HEK293 (cell line): ENCODE data around the gene TPCN2.
"Not testable (repeated sequence)": the region's sequence is repeated elsewhere in the genome, so short reads cannot be mapped to it uniquely, and the experiment has no call there.

Experiments used
- CTCF ChIA-PET: fragments of 350-600 bp; formaldehyde crosslinking; extraction: SDS; loops from one replicate; lab custom pipeline; 2021; ENCODE audit warnings: antibody characterized with exemption; lab: Yijun Ruan, JAX
- POLR2A ChIA-PET: fragments of 300-600 bp; formaldehyde crosslinking; extraction: SDS; loops from one replicate; lab custom pipeline; 2020; ENCODE audit warnings: antibody characterized with exemption, inconsistent platforms; lab: Yijun Ruan, JAX
- H3K27ac ChIP-seq: fragments of 200-500 bp; sonication (Bioruptor generic); 2 replicates; pipeline ENCODE4 v1.5.1; 2014; ENCODE audit warnings: low read depth, low read length, control low read depth, inconsistent platforms; ENCODE audit errors: extremely low read depth
- H3K36me3 ChIP-seq, 2 experiments: fragments of 200-500 bp in 1 of 2; sonication (Bioruptor generic) in 1 of 2; 1 replicate in 1 of 2; 2 replicates in 1 of 2; pipeline ENCODE4 v1.5.1; 2014 to 2017; ENCODE audit warnings: inconsistent platforms in 2 of 2, low read length in 2 of 2; ENCODE audit not compliant: control insufficient read depth in 2 of 2, insufficient read depth in 1 of 2
- H3K4me1 ChIP-seq: fragments of 200-500 bp; sonication (Bioruptor generic); 2 replicates; pipeline ENCODE4 v1.5.1; 2014; ENCODE audit warnings: mild to moderate bottlenecking, low read length, inconsistent platforms; ENCODE audit not compliant: control insufficient read depth, insufficient read depth
- H3K4me3 ChIP-seq: 2 replicates; pipeline ENCODE4 v1.5.1; 2011; ENCODE audit warnings: low read depth, mild to moderate bottlenecking, control low read depth, low read length, moderate library complexity
- H3K9me3 ChIP-seq: fragments of 200-500 bp; sonication (Bioruptor generic); 2 replicates; pipeline ENCODE4 v1.5.1; 2014; ENCODE audit warnings: low read depth, low read length, inconsistent platforms; ENCODE audit not compliant: control insufficient read depth, insufficient read depth
- EGR2 ChIP-seq: fragments of 450-650 bp; formaldehyde crosslinking; IDR thresholded peaks from 2 replicates; pipeline ENCODE4 v1.5.1; 2016; ENCODE audit warnings: low read depth, missing biosample characterization, missing genetic modification characterization
- HIC1 ChIP-seq: fragments of 450-650 bp; formaldehyde crosslinking; IDR thresholded peaks from 2 replicates; pipeline ENCODE4 v1.5.1; 2016; ENCODE audit warnings: missing biosample characterization, missing genetic modification characterization
- IKZF3 ChIP-seq: fragments of 450-650 bp; IDR thresholded peaks from 2 replicates; pipeline ENCODE4 v1.5.0; 2018; ENCODE audit warnings: missing biosample characterization, mild to moderate bottlenecking, missing genetic modification characterization, moderate library complexity
- KLF17 ChIP-seq: fragments of 450-650 bp; formaldehyde crosslinking; IDR thresholded peaks from 2 replicates; pipeline ENCODE4 v1.5.1; 2016; ENCODE audit warnings: missing biosample characterization, missing genetic modification characterization
- REPIN1 ChIP-seq: fragments of 450-650 bp; formaldehyde crosslinking; IDR thresholded peaks from 2 replicates; pipeline ENCODE4 v1.5.1; 2017; ENCODE audit warnings: missing biosample characterization, missing genetic modification characterization, low read depth
- SETDB1 ChIP-seq: IDR thresholded peaks from one replicate; pipeline ENCODE4 v1.6.1; 2017; ENCODE audit warnings: mild to moderate bottlenecking, low read length, moderate library complexity, mixed read lengths; ENCODE audit not compliant: insufficient read length
- TRIM28 ChIP-seq: IDR thresholded peaks from 2 replicates; pipeline ENCODE4 v1.6.1; 2011; ENCODE audit warnings: low read length, control low read depth, borderline replicate concordance
- ZBTB17 ChIP-seq: fragments of 450-650 bp; formaldehyde crosslinking; IDR thresholded peaks from 2 replicates; pipeline ENCODE4 v1.5.1; 2016; ENCODE audit warnings: missing biosample characterization, missing genetic modification characterization
- ZBTB49 ChIP-seq: fragments of 450-650 bp; formaldehyde crosslinking; IDR thresholded peaks from 2 replicates; pipeline ENCODE4 v1.5.1; 2016; ENCODE audit warnings: missing biosample characterization, missing genetic modification characterization, low read depth
- ZFHX2 ChIP-seq: fragments of 450-650 bp; formaldehyde crosslinking; conservative IDR thresholded peaks from 2 replicates; pipeline ENCODE4 v1.5.1; 2016; ENCODE audit warnings: missing biosample characterization, missing genetic modification characterization
- ZFP69B ChIP-seq: fragments of 450-650 bp; formaldehyde crosslinking; IDR thresholded peaks from 2 replicates; pipeline ENCODE4 v1.5.1; 2016; ENCODE audit warnings: missing biosample characterization, missing genetic modification characterization
- ZNF16 ChIP-seq: fragments of 450-650 bp; formaldehyde crosslinking; IDR thresholded peaks from 2 replicates; pipeline ENCODE4 v1.5.1; 2016; ENCODE audit warnings: low read depth, missing biosample characterization, missing genetic modification characterization
- ZNF350 ChIP-seq: fragments of 450-650 bp; formaldehyde crosslinking; IDR thresholded peaks from 2 replicates; pipeline ENCODE4 v1.5.0; 2017; ENCODE audit warnings: missing biosample characterization, mild to moderate bottlenecking, missing genetic modification characterization
- ZNF354C ChIP-seq: fragments of 450-650 bp; formaldehyde crosslinking; IDR thresholded peaks from 2 replicates; pipeline ENCODE4 v1.5.1; 2016; ENCODE audit warnings: missing biosample characterization, missing genetic modification characterization, low read depth, borderline replicate concordance
- ZNF394 ChIP-seq: fragments of 450-650 bp; formaldehyde crosslinking; IDR thresholded peaks from 2 replicates; pipeline ENCODE4 v1.5.1; 2016; ENCODE audit warnings: missing biosample characterization, missing genetic modification characterization, mild to moderate bottlenecking, moderate library complexity, borderline replicate concordance
- ZNF416 ChIP-seq: fragments of 450-650 bp; formaldehyde crosslinking; IDR thresholded peaks from 2 replicates; pipeline ENCODE4 v1.5.1; 2016; ENCODE audit warnings: missing biosample characterization, missing genetic modification characterization
- ZNF513 ChIP-seq: fragments of 450-650 bp; IDR thresholded peaks from 2 replicates; pipeline ENCODE4 v1.5.1; 2018; ENCODE audit warnings: missing biosample characterization, missing genetic modification characterization
- ZNF514 ChIP-seq: fragments of 450-650 bp; formaldehyde crosslinking; IDR thresholded peaks from 2 replicates; pipeline ENCODE4 v1.5.1; 2016; ENCODE audit warnings: missing biosample characterization, missing genetic modification characterization
- ZNF530 ChIP-seq: fragments of 450-650 bp; formaldehyde crosslinking; IDR thresholded peaks from 2 replicates; pipeline ENCODE4 v1.5.1; 2016; ENCODE audit warnings: low read depth, missing biosample characterization, missing genetic modification characterization
- ZNF571 ChIP-seq: fragments of 450-650 bp; formaldehyde crosslinking; IDR thresholded peaks from 2 replicates; pipeline ENCODE4 v1.5.0; 2017; ENCODE audit warnings: missing biosample characterization, missing genetic modification characterization
- ZNF701 ChIP-seq: fragments of 450-650 bp; formaldehyde crosslinking; IDR thresholded peaks from 2 replicates; pipeline ENCODE4 v1.5.1; 2016; ENCODE audit warnings: missing biosample characterization, missing genetic modification characterization
- ZNF837 ChIP-seq: fragments of 450-650 bp; formaldehyde crosslinking; IDR thresholded peaks from 2 replicates; pipeline ENCODE4 v1.5.1; 2016; ENCODE audit warnings: missing biosample characterization, missing genetic modification characterization

TPCN2 gene

GRCh38 chr11:69133251-69133650 lies 84.5 kb downstream of the TPCN2 start (continued):
- peak; percentile 48; the same call in 1 of the 2 replicates for TF ChIP-seq TRIM28
- TF ChIP-seq ZFP69B, result no peak
- TF ChIP-seq ZNF701 (tag by site-specific recombination), result no peak
- no peak for TF ChIP-seq ZNF350 (tag by site-specific recombination)
- no peak for TF ChIP-seq ZNF394 (tag by site-specific recombination)
- no peak for TF ChIP-seq HIC1 (tag by site-specific recombination)
- TF ChIP-seq, all 188 proteins: peak for 2

GRCh38 chr11:69134182-69134581 lies 85.5 kb downstream of the TPCN2 start:
- H3K9me3 ChIP-seq, POLR2A ChIA-PET, H3K4me1 ChIP-seq, CTCF ChIA-PET, H3K4me3 ChIP-seq, H3K36me3 ChIP-seq, H3K27ac ChIP-seq: not testable (repeated sequence)

GRCh38 chr11:69134957-69135356 lies 86.2 kb downstream of the TPCN2 start:
- no peak overlapping the region for H3K27ac ChIP-seq
- TF ChIP-seq REPIN1 (tag by site-specific recombination), result no peak
- peak; percentile 47 for TF ChIP-seq ZFHX2 (tag by site-specific recombination)
- peak; percentile 74; the same call in 1 of the 2 replicates for TF ChIP-seq EGR2 (tag by site-specific recombination)
- no peak for TF ChIP-seq ZNF837 (tag by site-specific recombination)
- CTCF ChIA-PET, result no interaction called here
- no peaks in the 10 kb centered on the region for H3K4me1 ChIP-seq
- no peaks in the 10 kb centered on the region for H3K9me3 ChIP-seq
- H3K4me3 ChIP-seq, result no peak overlapping the region
- no peaks in the 10 kb centered on the region for H3K36me3 ChIP-seq
- POLR2A ChIA-PET, result no interaction called here

- CTCF ChIA-PET, result no interaction called here
- Histone ChIP-seq H3K4me3 (no peak overlapping the region), H3K9me3 (no peaks in the 10 kb centered on the region), H3K4me1 (no peaks in the 10 kb centered on the region), H3K27ac (no peak overlapping the region), H3K36me3 (no peaks in the 10 kb centered on the region)
- POLR2A ChIA-PET, result no interaction called here
- no peak for TF ChIP-seq ZNF513 (tag by site-specific recombination)
- TF ChIP-seq ZNF514 (tag by site-specific recombination), result no peak
- TF ChIP-seq ZNF571 (tag by site-specific recombination), result no peak
- TF ChIP-seq IKZF3 (tag by site-specific recombination), result no peak
- no peak for TF ChIP-seq ZBTB49 (tag by site-specific recombination)
- no peak for TF ChIP-seq SETDB1
- no peak for TF ChIP-seq ZNF530 (tag by site-specific recombination)
- no peak for TF ChIP-seq ZNF416 (tag by site-specific recombination)
- TF ChIP-seq ZBTB17, result no peak
- TF ChIP-seq ZFHX2 (tag by site-specific recombination), result no peak
- TF ChIP-seq ZNF16 (tag by site-specific recombination), result no peak
- no peak for TF ChIP-seq ZNF354C (tag by site-specific recombination)
- TF ChIP-seq KLF17 (tag by site-specific recombination), result no peak
These were observed 87.0 kb downstream of the TPCN2 start for GRCh38 chr11:69135420-69136363.
